H1 (cell line): ENCODE results near the gene DDB1. TPM values are rescaled to one million over a fixed set of nuclear protein-coding genes. Genes with fewer than 3 reads are reported as not detected.

Experiments used
- CTCF ChIA-PET: fragments of 300-600 bp; sonication (Branson Sonifier 250); formaldehyde crosslinking; loops from one replicate; lab custom pipeline; 2021; ENCODE audit not compliant: partially characterized antibody; lab: Charles Lee
- POLR2A ChIA-PET: fragments of 300-600 bp; sonication (Branson Sonifier 250); formaldehyde crosslinking; loops from one replicate; lab custom pipeline; 2021; ENCODE audit warnings: inconsistent platforms; ENCODE audit not compliant: partially characterized antibody; lab: Charles Lee
- DNase-seq, 2 experiments: peaks; one replicate each; pipeline versions ENCODE4 v3.0.0 to v3.0.0-alpha.2; 2010 to 2022; ENCODE audit warnings: low spot score in 2 of 2, low read depth in 1 of 2, mixed read lengths in 1 of 2
- FAIRE-seq: peaks from 2 replicates; lab custom pipeline; 2011; peaks lifted over from hg19 to GRCh38; lab: Jason Lieb, UNC
- H2AFZ ChIP-seq: 2 replicates; pipeline ENCODE4 v1.8.1; 2012; ENCODE audit warnings: low read length, inconsistent platforms
- H2AK5ac ChIP-seq: 2 replicates; pipeline ENCODE4 v1.6.1; 2013; ENCODE audit warnings: low read depth, low read length
- H2BK120ac ChIP-seq: replicated peaks from 2 replicates; pipeline ENCODE3; 2013; ENCODE audit warnings: low read depth, low read length, inconsistent platforms
- H2BK12ac ChIP-seq: 2 replicates; pipeline ENCODE4 v1.6.1; 2013; ENCODE audit warnings: low read depth, low read length
- H2BK15ac ChIP-seq: 2 replicates; pipeline ENCODE4 v1.6.1; 2013; ENCODE audit warnings: low read length
- H2BK20ac ChIP-seq: 2 replicates; pipeline ENCODE4 v1.6.1; 2013; ENCODE audit warnings: low read length
- H2BK5ac ChIP-seq: 2 replicates; pipeline ENCODE4 v1.6.1; 2013; ENCODE audit warnings: low read depth, low read length
- H3K14ac ChIP-seq: 2 replicates; pipeline ENCODE4 v1.6.1; 2013; ENCODE audit warnings: inconsistent platforms; ENCODE audit not compliant: insufficient read length
- H3K18ac ChIP-seq: 2 replicates; pipeline ENCODE4 v1.6.1; 2013; ENCODE audit warnings: low read length; ENCODE audit errors: extremely low read depth
- H3K23ac ChIP-seq: 2 replicates; pipeline ENCODE4 v1.6.1; 2013; ENCODE audit warnings: inconsistent platforms; ENCODE audit not compliant: insufficient read length
- H3K23me2 ChIP-seq: 2 replicates; pipeline ENCODE4 v1.6.1; 2013; ENCODE audit warnings: low read depth, low read length
- H3K27ac ChIP-seq: 2 replicates; pipeline ENCODE4 v1.6.1; 2011; ENCODE audit warnings: low read depth, low read length, inconsistent platforms
- H3K27me3 ChIP-seq, 4 experiments: replicated peaks in 1 of 4; 1 replicate in 1 of 4; 2 replicates in 3 of 4; pipeline versions ENCODE4 v1.6.1 to v1.8.1; 2011 to 2013; ENCODE audit warnings: low read length in 3 of 4, mild to moderate bottlenecking in 3 of 4, inconsistent platforms in 2 of 4, mixed read lengths in 2 of 4, moderate library complexity in 1 of 4; ENCODE audit not compliant: control insufficient read depth in 3 of 4, insufficient read depth in 3 of 4; ENCODE audit errors: extremely low read depth in 1 of 4
- H3K36me3 ChIP-seq, 4 experiments: 2 replicates each; pipeline versions ENCODE4 v1.6.1 to v1.8.1; 2011 to 2013; ENCODE audit warnings: mild to moderate bottlenecking in 4 of 4, low read length in 3 of 4, moderate library complexity in 2 of 4, control low read depth in 1 of 4, inconsistent platforms in 1 of 4; ENCODE audit not compliant: insufficient read depth in 4 of 4, control insufficient read depth in 2 of 4
- H3K4ac ChIP-seq: replicated peaks from 2 replicates; pipeline ENCODE3; 2013; ENCODE audit warnings: low read length, low read depth, mixed read lengths, inconsistent platforms; ENCODE audit not compliant: insufficient read length
- H3K4me1 ChIP-seq, 4 experiments: replicated peaks in 1 of 4; 1 replicate in 1 of 4; 2 replicates in 3 of 4; pipeline versions ENCODE4 v1.6.1 to v1.8.1; 2011 to 2013; ENCODE audit warnings: low read length in 3 of 4, inconsistent platforms in 2 of 4, mixed read lengths in 1 of 4; ENCODE audit not compliant: insufficient read depth in 4 of 4, control insufficient read depth in 3 of 4
- H3K4me2 ChIP-seq, 2 experiments: 2 replicates each; pipeline versions ENCODE4 v1.6.1 to v1.8.1; 2011 to 2013; ENCODE audit warnings: low read depth in 2 of 2, low read length in 2 of 2, control low read depth in 1 of 2, inconsistent platforms in 1 of 2, mild to moderate bottlenecking in 1 of 2; ENCODE audit not compliant: insufficient read depth in 1 of 2
- H3K4me3 ChIP-seq, 4 experiments: fragments of 200-600, 300-600 bp in 1 of 4; sonication (generic), shearing (Covaris generic), sonication (Bioruptor Twin) in 1 of 4; 2 replicates each; pipeline versions ENCODE4 v1.5.1 to v1.8.1; 2011 to 2016; ENCODE audit warnings: low read length in 4 of 4, low read depth in 3 of 4, control low read depth in 2 of 4, inconsistent platforms in 2 of 4, mild to moderate bottlenecking in 2 of 4, mixed read lengths in 1 of 4, moderate library complexity in 1 of 4; ENCODE audit not compliant: insufficient read depth in 2 of 4; ENCODE audit errors: extremely low read depth in 1 of 4
- H3K56ac ChIP-seq: replicated peaks from 2 replicates; pipeline ENCODE3; 2013; ENCODE audit warnings: low read depth, mild to moderate bottlenecking, mixed read lengths, low read length, inconsistent platforms; ENCODE audit not compliant: insufficient read length
- H3K79me1 ChIP-seq: 2 replicates; pipeline ENCODE4 v1.6.1; 2013; ENCODE audit warnings: low read depth, low read length, control low read depth
- H3K79me2 ChIP-seq, 2 experiments: 2 replicates each; pipeline versions ENCODE4 v1.6.1 to v1.8.1; 2012 to 2013; ENCODE audit warnings: low read length in 2 of 2, mild to moderate bottlenecking in 2 of 2, inconsistent platforms in 1 of 2; ENCODE audit not compliant: insufficient read depth in 2 of 2, control insufficient read depth in 1 of 2
- H3K9ac ChIP-seq, 4 experiments: replicated peaks in 1 of 4; 1 replicate in 1 of 4; 2 replicates in 3 of 4; pipeline versions ENCODE4 v1.6.1 to v1.8.1; 2011 to 2013; ENCODE audit warnings: low read depth in 3 of 4, low read length in 3 of 4, control low read depth in 2 of 4, mild to moderate bottlenecking in 2 of 4, moderate library complexity in 2 of 4, inconsistent platforms in 1 of 4; ENCODE audit errors: extremely low read depth in 1 of 4
- H3K9me3 ChIP-seq, 2 experiments: 2 replicates each; pipeline versions ENCODE4 v1.6.1 to v1.8.1; 2012 to 2013; ENCODE audit warnings: mild to moderate bottlenecking in 2 of 2, moderate library complexity in 2 of 2, control low read depth in 1 of 2, inconsistent platforms in 1 of 2, low read depth in 1 of 2, low read length in 1 of 2, mixed read lengths in 1 of 2; ENCODE audit not compliant: insufficient read depth in 2 of 2
- H4K20me1 ChIP-seq, 2 experiments: replicated peaks in 1 of 2; 2 replicates each; pipeline versions ENCODE3 to v1.8.1; 2011 to 2013; ENCODE audit warnings: inconsistent platforms in 2 of 2, low read length in 2 of 2, mild to moderate bottlenecking in 1 of 2; ENCODE audit not compliant: insufficient read depth in 2 of 2, control insufficient read depth in 1 of 2
- H4K5ac ChIP-seq: 2 replicates; pipeline ENCODE4 v1.6.1; 2013; ENCODE audit warnings: low read length, low read depth, mixed read lengths, inconsistent platforms; ENCODE audit not compliant: insufficient read length
- H4K8ac ChIP-seq: 2 replicates; pipeline ENCODE4 v1.8.0; 2013; ENCODE audit warnings: mild to moderate bottlenecking, moderate library complexity, low read length, inconsistent platforms; ENCODE audit not compliant: insufficient read depth; ENCODE audit errors: extremely low read depth
- H4K91ac ChIP-seq: replicated peaks from 2 replicates; pipeline ENCODE3; 2013; ENCODE audit warnings: low read length, mixed read lengths, inconsistent platforms; ENCODE audit not compliant: insufficient read length
- BCL11A ChIP-seq, 2 experiments: IDR thresholded peaks; one replicate each; pipeline ENCODE4 v1.6.1; 2011; ENCODE audit warnings: low read depth in 2 of 2, low read length in 2 of 2, mild to moderate bottlenecking in 2 of 2
- CBX8 ChIP-seq: fragments of 300-800, 300-1000 bp; sonication (generic); IDR thresholded peaks from 2 replicates; pipeline ENCODE4 v1.7.1; 2016; ENCODE audit warnings: low read depth, low read length, borderline replicate concordance
- CEBPB ChIP-seq: IDR thresholded peaks from 2 replicates; pipeline ENCODE4 v1.6.1; 2012; ENCODE audit warnings: low read depth, low read length
- CHD1 ChIP-seq: IDR thresholded peaks from 2 replicates; pipeline ENCODE4 v1.6.1; 2012; ENCODE audit warnings: low read depth, low read length, improper control_type of control experiment
- CTCF ChIP-seq, 3 experiments: IDR thresholded peaks; 1 replicate in 2 of 3; 2 replicates in 1 of 3; pipeline versions ENCODE4 v1.5.1 to v1.6.1; 2011; ENCODE audit warnings: low read length in 3 of 3, mild to moderate bottlenecking in 3 of 3, inconsistent platforms in 2 of 3, low read depth in 1 of 3, moderate library complexity in 1 of 3; ENCODE audit not compliant: insufficient read depth in 1 of 3; ENCODE audit errors: control extremely low read depth in 1 of 3
- EP300 ChIP-seq, 2 experiments: IDR thresholded peaks; 1 replicate in 1 of 2; 2 replicates in 1 of 2; pipeline ENCODE4 v1.6.1; 2011 to 2012; ENCODE audit warnings: low read depth in 2 of 2, low read length in 2 of 2, mild to moderate bottlenecking in 2 of 2, borderline replicate concordance in 1 of 2, inconsistent platforms in 1 of 2, moderate library complexity in 1 of 2
- KDM4A ChIP-seq: IDR thresholded peaks from one replicate; pipeline ENCODE4 v1.7.1; 2012; ENCODE audit warnings: low read depth, mild to moderate bottlenecking, moderate library complexity, low read length, inconsistent platforms; ENCODE audit not compliant: severe bottlenecking
- KDM5A ChIP-seq: fragments of 200-600 bp; IDR thresholded peaks from 2 replicates; pipeline ENCODE4 v1.7.1; 2012; ENCODE audit warnings: mild to moderate bottlenecking, low read length, inconsistent platforms, mixed read lengths
- TBP ChIP-seq: IDR thresholded peaks from 2 replicates; pipeline ENCODE4 v1.6.1; 2011; ENCODE audit warnings: low read depth, low read length, improper control_type of control experiment
- USF2 ChIP-seq: IDR thresholded peaks from 2 replicates; pipeline ENCODE4 v1.6.1; 2011; ENCODE audit warnings: low read length, improper control_type of control experiment
- WGBS, 2 experiments: shearing (Covaris generic) in 1 of 2; methylation state at CpG; one replicate each; pipeline versions ENCODE4 v1.1.6 to v1.1.7; 2013 to 2015; ENCODE audit warnings: low lambda C conversion rate in 2 of 2, mixed read lengths in 2 of 2, inconsistent platforms in 1 of 2, low coverage in 1 of 2, missing lambda C conversion rate in 1 of 2; ENCODE audit not compliant: insufficient replicate concordance in 2 of 2, insufficient coverage in 1 of 2, insufficient read length in 1 of 2; ENCODE audit errors: extremely low coverage in 1 of 2, missing lambda C conversion rate in 1 of 2; 5-methylcytosine and 5-hydroxymethylcytosine counted together
- polyA plus RNA-seq, 7 experiments: library from polyadenylated mRNA; depleted of rRNA in 3 of 7; stranded (reverse) in 5 of 7; unstranded in 2 of 7; fragments of >200 nt in 5 of 7; fragments of 200-250 nt in 2 of 7; gene quantifications; 1 replicate in 5 of 7; 2 replicates in 1 of 7; 4 replicates in 1 of 7; pipeline versions ENCODE4 v1.2.1 to v1.2.3, GENCODE V29; 2011 to 2013; ENCODE audit warnings: missing spikeins in 2 of 7, mixed read lengths in 2 of 7
- total RNA-seq: library from RNA; stranded (reverse); fragmentation: NEBNext Ultra II Directional; extraction: Animal tissue kit (Norgen Biotek cat#: 25700); gene quantifications from 2 replicates; pipeline ENCODE4 v1.2.1, GENCODE V29; 2021

The DDB1 gene
- total and polyA plus RNA-seq, 2 of the 8 experiments (the other 6 are each of a cell fraction or from before 2014, with no cell fraction given), result 275 to 306 TPM

GRCh38 chr11:61266602-61267001, 66.3 kb downstream of the DDB1 start:
- Histone ChIP-seq H4K20me1 (peaks cover 0 to 2% of the 10 kb centered on the region in 2 experiments), H2BK120ac (no peak overlapping the region), H3K9ac (no peak overlapping the region), H3K4me3 (no peak overlapping the region), H3K23me2 (peaks cover under 1% of the 10 kb centered on the region; the same call in 1 of the 2 replicates), H3K27ac (no peak overlapping the region), H3K27me3 (no peaks in the 10 kb centered on the region), H2BK5ac (no peak overlapping the region), H2BK15ac (no peak overlapping the region), H3K4me1 (no peaks in the 10 kb centered on the region), H3K79me1 (no peaks in the 10 kb centered on the region), H3K14ac (no peak overlapping the region), H3K36me3 (peaks cover 0 to 9% (median under 1%) of the 10 kb centered on the region in 4 experiments; a peak in 1 of 8 replicates), H2BK20ac (no peak overlapping the region), H3K79me2 (no peaks in the 10 kb centered on the region), H3K56ac (no peak overlapping the region), H3K23ac (no peak overlapping the region), H4K91ac (no peak overlapping the region), H3K9me3 (no peaks in the 10 kb centered on the region), H4K5ac (no peak overlapping the region), H3K18ac (no peak overlapping the region), H2AK5ac (no peak overlapping the region), H3K4me2 (no peak overlapping the region), H2AFZ (no peak overlapping the region), H3K4ac (no peak overlapping the region), H2BK12ac (no peak overlapping the region), H4K8ac (no peak overlapping the region)
- ChIA-PET POLR2A (interaction anchor here (1.0 to 1.3 kb wide), 2 partner anchors 9 to 13 kb away, joined by 3 to 4 read pairs; no protein-coding TSS in a partner anchor), CTCF (interaction anchor here (0.6 to 1.3 kb wide), 3 partner anchors 11 to 372 kb away, joined by 3 to 9 read pairs (median 3); no protein-coding TSS in a partner anchor)
- no peak for DNase-seq
- WGBS, 2 experiments, result 93% methylated on average over 4 of the region's 4 CpGs; no CpG with 5 or more reads in 1 of the 2 experiments
- TF ChIP-seq CEBPB (no peak), BCL11A (IDR thresholded peaks at IDR 0.05; ENCODE audit: low read depth in 2 of 2, low read length in 2 of 2) (no peak), CHD1 (no peak), TBP (no peak), CTCF (IDR thresholded peaks at IDR 0.05; ENCODE audit: control extremely low read depth in 1 of 3, insufficient read depth in 1 of 3, low read depth in 1 of 3, low read length in 3 of 3) (no peak), KDM5A (no peak), EP300 (IDR thresholded peaks at IDR 0.05; ENCODE audit: borderline replicate concordance in 1 of 2, low read depth in 2 of 2, low read length in 2 of 2) (no peak), CBX8 (no peak), KDM4A (no peak), USF2 (no peak)
- FAIRE-seq, result no peak
